ENCODE data around the gene ADSS2.
"Not testable (repeated sequence)": the region's sequence is repeated elsewhere in the genome, so short reads cannot be mapped to it uniquely, and the experiment has no call there.

The ADSS2 gene

DNA sequence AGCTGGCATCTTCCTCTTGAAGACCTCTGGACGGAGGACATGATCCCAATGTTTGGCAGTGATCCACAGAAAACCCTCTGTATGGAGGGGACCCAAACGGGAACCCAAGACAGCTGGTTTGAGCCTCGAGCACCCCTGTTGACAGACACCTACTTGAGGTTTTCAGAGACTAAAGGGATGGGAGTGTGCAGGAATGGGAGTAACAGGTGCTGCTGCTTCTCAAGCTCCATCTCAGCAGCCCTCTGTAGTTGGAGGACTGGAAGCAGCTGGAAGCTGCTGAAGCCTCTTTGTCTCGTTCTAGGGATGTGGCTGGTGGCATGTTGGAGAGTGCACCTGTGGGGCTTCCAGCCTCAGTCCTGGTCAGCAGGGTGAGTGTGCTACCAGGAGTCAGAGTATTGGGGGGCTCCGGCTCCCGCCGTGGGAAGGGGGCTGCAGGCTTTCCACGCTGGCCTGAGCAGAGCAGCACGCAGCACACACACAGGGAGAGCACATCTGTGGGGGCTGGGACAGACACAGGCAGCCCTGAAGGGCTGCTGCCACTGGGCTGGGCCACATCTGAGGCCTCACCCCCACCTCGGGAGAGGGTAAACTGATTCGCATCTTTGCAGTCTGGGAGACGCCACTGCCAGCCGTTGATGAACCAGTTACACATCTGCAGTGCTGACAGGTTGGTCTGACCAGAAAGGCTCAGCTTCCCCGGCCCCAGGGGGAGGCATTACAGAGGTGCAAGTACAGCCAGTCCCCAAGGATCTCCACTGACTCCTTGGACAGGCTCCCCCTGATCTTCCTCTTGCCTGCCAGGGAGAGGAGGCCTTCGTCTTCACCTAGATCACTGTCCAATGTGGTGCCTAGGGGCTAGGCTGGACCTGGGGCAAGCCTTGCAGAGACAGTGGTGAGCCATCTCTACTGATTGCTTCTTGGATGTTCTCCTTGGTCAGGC is 56.6 kb downstream of the ADSS2 start:
- DNase-seq = no peak

DNA sequence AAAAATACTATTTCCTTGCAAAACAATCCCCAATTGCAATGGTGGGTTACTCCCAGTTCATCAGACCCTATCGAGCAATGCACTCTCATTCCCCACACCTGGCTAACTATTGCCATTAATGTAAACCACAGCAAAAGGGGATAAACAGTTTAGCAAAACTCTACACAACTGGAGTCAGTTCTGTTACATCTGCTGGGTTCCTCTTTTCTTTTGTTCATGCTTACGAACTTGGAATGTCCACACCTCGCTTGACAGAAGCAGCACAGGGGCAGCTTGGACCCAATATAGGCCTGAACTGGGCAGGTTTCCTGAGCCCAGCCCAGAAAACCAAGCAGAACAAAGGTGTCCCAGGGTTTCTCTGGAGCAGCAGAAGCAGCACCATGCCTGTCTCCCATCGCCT is 57.4 kb downstream of the ADSS2 start:
- no peak for DNase-seq

DNA sequence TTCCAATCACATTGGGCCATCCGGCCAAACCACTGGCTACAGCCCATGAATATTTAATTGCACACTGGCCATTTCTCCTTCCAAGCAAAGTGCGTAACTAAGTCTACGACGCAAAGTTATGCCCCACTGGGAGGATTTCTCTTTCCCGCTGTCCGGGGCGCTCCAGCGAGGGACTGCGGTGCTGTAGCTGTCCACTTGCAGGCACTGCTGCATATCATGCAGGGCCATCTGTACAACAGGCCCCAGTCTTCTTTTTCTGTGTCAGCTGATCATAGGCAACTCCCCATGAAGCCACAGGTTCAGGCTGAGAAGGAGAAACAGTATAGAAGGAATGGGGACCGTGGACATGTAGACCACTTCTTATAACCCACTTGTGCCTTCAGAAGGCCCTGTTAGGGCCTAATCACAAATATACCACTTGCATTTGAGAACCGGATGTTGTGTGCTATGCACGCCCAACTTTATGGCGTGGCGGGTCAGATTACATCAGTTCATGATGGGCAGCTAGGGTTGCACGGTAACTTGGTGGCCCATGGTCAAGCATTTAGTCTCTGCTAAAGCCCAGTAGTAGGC is 58.0 kb downstream of the ADSS2 start:
- no peak for DNase-seq

DNA sequence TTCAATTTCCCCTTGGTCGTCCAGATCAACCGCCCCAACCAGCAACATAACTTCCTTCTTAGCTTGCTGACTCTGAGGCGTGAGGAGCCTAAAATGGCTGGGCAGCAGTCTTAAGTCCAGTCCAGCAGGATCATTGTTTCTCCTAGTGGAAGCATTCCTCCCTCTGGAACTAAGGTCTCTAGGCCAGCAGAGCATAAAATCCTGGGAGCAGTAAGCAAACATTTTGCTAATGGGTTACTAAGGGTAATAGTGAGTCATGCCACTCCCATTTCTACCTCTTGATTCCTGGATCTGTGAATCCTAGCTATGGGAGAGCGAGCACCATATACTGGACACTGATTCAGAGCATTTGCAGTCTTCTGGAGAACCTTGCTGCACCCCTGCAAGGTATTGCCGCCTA is 59.9 kb downstream of the ADSS2 start:
- DNase-seq = no peak

DNA sequence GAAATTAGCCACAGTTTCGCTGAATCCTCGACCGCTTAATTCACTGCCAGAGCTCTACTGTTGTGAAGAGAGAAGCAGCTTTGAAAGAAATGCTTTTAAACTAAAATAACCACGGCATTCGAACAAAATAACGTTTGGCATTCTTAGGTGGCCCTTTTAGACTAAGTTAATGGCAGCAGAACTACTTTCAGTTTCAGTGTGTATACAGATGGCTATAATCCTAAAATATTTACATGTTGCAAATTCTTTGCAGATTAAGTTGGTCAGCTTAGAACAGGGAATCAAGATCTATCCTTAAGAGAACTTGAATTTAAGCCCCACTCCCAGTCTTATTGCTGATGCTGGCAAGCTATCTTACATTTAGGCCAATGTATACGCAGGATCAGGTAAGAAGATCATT is 62.7 kb downstream of the ADSS2 start:
- no peak for DNase-seq

DNA sequence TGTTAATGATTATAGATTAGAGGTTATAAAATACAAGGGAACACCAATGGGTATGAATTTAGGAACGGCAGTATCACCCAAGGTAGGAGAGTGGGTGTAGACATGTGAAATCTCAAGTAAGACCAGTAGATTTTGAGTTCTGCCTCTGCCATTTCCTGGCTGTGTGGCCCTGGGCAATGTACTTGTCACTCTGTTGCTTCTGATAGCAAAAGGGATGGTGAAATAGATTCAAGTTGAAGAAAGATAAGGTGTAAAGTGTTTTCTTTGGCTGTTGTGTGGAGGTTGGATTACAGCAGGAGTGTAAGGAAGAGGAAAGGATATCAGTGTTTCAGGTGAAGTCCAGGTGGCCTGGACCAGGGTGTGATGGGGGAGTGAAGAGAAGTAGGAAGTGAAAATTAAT is 64.3 kb downstream of the ADSS2 start:
- DNase-seq = no peak

DNA sequence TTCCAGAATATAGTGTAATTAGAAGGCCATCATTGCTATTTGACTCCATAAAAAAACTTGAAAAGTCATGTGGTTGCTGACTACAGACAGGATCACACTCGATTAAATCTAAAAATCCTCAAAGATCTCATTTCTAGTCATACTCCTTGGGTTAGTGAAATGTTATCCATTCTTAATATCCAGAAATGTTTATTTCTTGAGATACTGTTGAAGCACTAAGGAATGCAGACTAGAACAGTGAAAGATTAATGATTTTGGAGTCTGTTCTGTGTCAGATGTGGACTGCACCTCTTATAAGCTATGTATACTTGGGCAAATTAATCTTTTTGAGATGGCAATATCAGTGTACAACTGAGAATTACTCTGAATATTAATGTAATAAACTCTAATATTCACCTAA is 65.1 kb downstream of the ADSS2 start:
- no peak for DNase-seq

DNA sequence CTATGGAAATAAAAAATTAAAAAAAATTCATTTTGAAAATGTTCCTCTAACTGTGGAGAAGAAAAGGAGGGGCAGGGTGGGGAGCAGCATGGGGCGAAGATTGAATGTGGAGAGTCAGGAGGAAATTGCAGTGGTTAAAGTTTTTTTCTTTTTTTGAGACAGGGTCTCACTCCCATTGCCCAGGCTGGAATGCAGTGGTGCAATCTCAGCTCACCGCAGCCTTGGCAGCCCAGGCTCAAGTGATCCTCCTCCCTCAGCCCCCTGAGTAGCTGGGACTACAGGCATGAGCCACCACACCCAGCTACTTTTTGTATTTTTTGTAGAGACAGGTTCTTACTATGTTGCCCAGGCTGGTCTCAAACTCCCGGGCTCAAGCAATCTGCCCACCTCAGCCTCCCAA is 67.6 kb downstream of the ADSS2 start:
- no peak for DNase-seq

DNA sequence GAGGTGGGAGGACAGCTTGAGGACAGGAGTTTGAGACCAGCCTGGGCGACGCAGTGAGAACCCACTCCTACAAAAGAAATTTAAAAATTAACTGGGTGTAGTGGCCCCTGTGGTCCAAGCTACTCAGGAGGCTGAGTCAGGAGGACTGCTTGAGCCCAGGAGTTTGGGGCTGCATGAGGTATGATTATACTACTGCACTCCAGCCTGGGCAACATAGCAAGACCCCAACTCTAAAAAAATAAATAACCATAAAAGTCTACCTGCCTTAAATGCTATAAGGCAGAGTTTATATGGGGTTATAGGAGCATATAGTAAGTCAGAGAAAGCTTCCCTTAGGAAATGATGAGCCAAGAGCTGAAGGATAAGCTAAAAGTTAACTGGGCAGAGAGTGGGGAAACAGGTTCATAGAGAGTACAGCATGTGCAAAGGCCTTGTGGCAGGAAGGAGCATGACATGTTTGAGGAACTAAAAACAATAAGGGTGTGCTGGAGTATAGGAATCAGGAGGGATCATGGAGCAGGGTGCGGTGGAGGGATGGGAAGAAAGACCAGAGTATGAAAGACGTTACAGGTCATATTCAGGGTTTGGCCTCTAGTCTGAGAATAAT is 68.3 kb downstream of the ADSS2 start:
- DNase-seq = no peak

DNA sequence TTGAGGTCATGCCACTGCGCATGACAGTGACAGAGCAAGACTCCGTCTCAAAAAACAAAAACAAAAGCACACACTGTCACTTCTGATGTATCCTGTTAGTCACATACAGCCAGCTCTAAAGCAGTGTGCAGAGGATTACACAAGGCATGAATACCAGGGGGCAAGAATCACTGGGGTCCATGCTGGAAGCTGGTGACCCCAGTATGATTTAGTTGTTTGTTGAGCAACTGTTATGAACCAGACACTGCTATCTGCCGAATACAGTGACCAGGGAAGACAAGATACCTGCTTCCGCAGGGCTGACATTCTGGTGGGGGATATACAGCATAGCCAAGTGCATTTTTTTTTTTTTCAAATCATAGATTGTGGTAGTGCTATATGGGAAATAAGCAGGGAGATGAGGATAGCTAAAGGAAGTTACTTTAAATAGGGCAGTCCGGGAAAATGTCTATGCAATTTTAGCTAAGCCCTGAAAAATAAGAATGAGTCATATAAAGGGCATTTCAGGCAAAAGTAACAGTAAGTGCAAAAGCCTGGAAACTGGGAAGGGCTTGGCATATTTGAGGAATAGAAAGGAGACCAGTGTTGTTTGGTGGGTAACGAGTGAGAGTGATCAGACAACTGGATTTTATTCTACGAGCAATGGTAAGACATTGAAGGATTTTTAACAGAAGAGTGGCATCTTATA is 69.7 kb downstream of the ADSS2 start:
- no peak for DNase-seq

DNA sequence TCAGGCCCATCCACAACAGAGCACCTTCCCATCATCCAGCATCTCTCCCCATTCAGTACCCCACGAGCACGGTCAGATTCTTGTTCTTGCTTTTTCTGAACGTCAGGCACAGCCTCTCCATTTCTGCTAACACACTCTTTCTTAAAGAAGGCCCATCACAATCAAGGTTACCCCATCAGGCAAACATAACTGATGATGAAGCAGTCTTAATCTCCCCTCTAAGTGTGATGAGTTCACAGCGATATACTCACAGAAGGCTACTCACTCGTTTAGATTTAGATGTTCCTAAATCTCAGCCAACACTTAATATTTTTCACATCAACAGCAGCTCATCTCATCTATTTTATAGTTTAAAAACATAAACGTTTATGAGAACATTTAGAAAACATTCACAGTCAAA is 75.6 kb downstream of the ADSS2 start:
- DNase-seq = no peak

DNA sequence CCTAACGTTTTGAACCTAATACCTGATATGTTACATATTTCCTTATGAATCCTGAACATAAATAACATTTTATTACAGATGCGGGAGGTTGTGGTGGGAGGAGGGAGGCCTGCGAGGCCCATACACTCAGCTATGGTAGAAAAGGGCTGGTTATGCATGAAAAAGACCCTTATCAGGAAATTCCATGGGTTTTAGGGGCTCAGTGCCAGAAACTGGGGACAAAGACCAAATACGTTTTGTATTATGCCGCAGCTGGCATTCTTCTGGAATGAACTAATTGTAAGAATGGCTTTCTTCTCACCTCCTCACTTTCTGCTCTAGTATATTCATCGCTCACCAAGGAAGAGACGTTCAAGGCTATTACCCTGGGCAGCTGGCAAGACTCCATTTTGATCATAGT is 76.7 kb downstream of the ADSS2 start:
- DNase-seq = no peak

DNA sequence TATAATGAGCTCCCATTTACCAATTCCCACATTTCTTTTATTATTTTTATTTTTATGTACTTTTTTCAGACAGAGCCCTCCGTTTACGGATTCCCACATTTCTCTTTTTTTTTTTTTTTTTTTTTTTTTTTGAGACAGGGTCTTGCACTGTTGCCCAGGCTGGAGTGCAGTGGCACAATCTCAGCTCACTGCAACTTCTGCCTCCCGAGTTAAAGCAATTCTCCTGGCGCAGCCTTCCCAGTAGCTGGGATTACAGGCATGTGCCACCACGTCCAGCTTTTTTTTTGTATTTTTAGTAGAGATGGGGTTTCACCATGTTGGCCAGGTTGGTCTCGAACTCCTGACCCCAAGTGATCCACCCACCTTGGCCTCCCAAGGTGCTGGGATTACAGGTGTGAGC is 77.2 kb downstream of the ADSS2 start:
- not testable (repeated sequence) for DNase-seq

DNA sequence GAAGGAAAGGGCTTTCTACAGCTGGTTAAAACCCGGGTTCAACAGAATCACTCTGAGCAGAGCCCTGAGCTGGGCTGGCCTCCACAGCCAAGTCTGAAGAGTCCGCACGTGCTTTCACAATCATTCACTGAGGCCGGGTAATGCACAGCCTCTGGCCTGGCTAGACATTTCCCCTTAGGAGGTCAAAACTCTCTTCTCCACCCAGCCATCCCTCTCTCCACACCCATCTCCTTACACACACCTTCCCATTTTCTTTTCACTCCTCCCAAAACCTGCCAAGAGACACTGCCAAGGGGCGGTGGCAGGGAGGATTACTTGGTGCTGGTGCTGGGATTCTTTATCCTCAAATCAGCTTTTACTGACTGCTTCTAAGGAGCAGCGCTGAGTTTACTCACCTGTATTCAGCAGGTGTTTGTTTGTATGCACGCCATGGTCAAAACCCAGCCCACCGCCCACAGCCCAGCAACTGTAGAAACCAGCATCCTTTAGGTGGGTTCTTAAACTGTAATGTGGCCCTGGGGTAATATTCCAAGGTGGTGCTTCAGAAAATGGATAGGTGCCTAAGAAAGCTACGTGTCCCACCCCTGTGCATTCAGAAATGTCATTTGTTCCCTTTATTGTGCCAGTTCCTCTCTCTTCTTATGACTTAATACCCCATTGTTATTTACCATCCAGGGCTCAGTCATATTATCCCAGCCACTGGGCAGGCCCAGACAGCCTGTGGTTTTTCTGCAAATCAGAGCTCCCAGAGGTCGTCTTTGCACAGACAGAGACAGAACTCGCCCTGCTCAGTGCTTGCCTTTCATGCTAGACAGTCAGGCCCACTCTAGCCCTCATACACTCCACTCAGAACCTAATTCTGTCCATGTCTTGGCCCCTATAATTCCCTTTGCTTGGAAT is 80.2 kb downstream of the ADSS2 start:
- DNase-seq = no peak

DNA sequence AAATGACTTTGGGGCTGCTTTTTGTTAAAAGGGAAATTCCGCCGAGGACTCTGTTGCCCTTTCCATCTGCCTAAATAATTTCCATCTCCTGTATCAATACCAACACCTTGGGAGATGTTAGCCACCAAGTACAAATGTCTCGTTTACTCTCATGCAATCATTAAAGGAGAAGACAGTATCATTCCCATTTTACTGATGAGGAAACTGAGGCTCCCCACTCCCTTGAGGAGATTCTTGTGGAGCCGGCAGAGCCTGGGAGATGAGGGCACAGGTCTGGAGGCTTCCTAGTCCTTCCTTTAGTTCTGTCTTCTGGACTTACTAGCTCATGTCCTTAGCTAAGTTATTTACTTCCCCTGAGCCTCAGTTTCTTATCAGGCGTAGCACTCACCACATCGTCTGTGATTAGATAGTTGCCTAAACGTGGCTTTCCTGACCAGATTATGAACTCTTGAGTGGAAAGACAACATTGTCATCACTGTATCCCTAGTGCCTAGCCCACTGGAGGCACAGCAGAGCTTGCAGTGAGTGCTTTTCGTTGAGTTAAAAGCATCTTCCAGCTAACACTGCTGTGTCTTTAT is 81.6 kb downstream of the ADSS2 start:
- DNase-seq = no peak

DNA sequence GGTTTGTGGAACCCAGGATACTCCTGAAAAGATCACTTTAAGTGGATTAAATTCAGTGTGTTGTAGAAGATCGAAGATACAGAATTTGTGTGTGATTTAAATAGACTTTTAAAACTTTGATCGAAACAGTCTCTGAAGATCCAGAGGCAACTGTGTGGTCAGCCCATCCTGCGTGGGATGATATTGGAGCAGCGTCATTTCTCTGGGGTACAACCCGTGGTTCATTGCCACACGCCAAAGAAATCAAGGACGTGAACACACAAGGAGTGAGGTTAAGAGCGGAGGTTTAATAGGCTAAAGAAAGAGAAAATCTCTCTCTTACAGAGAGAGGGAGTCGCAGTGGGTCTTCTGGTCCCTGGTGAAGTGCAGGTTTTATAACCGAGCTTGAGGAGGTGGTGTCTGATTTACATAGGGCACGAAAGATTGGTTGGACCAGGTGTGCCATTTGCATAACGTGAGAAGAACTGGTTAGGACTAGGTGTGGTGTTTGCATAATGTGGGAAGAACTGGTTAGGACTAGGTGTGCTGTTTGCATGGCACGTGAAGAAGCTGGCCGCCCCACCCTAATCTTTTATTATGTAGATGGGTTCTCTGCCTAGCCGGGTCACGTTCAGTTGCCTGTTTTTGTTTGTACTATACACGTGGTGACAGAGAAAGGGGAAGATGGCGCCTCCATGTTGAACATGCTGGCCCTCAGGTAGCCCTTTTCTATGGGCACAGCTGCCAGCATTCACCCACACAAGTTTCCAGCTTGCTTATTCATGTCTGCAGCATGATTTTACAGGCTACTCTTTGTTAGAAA is 82.3 kb downstream of the ADSS2 start:
- DNase-seq = no peak

DNA sequence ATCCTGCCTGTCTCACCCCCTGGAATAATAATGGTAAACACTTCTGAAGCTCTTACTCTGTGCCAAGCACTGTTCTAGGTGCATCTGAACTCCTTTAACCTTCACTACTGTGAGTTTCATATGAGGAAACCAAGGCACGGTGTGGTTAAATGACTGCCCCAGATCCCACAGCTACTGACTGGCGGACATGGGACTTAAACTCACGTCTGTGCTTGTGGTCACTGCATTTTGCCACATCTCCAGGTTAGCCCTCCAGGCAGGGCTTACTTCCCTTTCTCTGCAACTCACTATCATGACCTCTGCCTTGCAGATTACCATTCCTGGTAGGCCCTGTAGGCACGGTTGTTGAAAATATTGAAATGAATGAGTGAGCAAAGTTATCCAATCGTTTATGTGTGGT is 83.4 kb downstream of the ADSS2 start:
- no peak for DNase-seq

DNA sequence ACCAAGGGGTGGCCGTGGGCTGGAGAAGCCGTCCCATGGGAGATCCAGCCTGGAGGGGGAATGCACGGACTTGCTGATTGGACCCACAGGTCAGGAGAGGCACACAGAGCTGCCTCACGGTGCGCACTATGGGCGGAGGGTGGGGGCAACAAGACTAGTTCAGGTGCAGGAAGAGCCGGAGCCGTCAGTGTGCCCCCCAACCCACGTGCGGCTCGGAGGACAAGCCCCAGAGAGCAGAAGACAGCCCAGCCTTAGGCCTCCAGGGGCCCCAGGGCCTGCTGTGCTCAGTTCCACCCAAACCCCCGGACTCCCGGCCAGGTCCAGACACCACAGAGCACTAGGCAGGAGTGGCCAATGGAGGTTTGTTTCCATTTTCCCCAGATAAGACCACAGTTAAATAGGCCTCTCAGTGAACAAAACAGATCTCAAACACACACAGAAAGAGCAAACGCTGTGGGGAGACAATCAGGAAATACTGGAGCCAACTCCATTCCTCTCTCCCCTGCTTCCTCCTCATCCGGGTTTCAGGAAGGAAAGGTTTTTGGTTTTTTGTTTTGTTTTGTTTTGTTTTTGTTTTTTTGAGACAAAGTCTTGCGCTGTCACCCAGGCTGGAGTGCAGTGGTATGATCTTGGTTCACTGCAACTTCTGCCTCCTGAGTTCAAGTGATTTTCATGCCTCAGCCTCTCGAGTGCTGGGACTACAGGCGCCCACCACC is 84.2 kb downstream of the ADSS2 start:
- DNase-seq = no peak

DNA sequence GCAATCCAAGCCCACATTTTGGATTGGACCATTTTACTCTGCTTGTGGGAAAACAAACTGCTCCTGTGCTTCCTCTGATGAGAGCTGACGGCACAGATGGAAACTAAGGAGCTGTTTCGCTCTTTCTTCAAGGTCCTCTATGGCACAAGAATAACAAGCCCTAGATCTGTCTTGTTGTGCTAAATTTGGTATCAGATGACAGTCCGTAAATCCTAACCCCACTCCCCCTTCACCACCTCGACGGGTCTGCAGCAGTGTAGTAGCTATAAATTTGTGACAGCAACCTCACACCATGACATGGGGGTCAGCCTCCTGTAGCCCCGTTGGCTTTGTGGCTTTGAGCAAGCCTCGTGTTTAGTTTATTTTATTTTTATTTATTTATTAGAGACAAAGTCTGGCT is 85.9 kb downstream of the ADSS2 start:
- DNase-seq = no peak

DNA sequence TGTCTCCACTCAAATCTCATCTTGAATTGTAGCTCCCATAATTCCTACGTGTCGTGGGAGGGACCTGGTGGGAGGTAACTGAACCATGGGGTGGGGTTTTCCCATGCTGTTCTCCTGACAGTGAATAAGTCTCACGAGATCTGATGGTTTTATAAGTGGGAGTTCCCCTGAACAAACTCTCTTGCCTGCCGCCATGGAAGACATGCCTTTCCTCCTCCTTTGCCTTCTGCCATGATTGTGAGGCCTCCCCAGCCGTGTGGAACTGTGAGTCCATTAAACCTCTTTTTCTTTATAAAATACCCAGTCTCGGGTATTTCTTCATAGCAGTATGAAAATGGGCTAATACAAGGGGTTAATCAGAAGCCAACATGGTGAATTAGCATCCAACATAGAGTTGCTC is 86.4 kb downstream of the ADSS2 start:
- not testable (repeated sequence) for DNase-seq

DNA sequence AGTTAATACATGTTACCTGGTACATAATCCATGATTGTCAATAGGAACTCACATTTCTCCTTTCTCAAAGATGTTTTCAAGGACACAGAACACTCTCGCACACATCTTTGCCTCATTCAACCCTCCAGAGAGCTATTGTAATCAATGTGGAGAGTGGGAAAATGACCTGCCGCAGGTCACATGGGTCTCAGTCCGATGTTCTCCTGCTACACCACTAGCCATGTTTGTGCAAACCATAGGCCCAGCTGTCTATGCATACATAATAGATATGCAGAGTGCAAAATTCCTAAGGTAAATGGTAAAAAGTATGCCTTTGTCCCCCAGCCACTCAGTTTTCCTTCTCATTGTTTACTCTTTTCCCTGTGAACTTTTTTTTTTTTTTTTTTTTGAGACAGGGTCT is 89.2 kb downstream of the ADSS2 start:
- no peak for DNase-seq
